Measurements from ENCODE around the gene COPS6.

The COPS6 gene

DNA sequence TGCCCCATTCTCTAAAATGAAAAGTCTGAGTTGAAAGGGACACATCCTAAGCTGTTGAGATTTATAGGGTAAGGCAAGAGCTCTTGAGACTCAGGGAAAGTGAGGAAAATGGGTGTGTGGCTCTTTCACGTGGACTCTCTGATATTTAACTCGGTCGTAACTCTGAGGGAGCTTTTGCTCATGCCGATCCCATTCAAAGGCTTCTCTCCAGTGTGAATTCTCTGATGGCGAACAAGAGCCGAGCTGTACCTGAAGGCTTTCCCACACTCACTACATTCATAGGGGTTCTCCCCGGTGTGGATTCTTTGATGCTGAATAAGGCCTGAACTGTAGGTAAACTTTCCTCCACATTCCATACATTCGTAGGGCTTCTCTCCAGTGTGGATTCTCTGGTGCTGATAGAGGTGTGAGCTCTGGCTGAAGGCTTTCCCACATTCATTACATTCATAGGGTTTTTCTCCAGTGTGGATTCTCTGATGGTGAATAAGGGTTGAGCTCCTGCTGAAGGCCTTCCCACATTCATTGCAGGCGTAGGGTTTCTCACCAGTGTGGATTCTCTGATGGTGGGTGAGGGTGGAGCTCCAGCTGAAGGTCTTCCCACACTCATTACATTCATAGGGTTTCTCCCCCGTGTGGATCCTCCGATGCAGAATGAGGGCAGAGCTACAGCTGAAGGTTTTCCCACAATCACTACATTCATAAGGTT lies 17.6 kb upstream of the COPS6 start:
- H3K27me3 ChIP-seq (ENCODE audit: low read length) = no peaks in the 10 kb centered on the region
- H3K79me2 ChIP-seq (ENCODE audit: insufficient read depth, low read length) = no peaks in the 10 kb centered on the region
- no peak overlapping the region for H3K9ac ChIP-seq (ENCODE audit: low read length)
- H3K27ac ChIP-seq (ENCODE audit: low read depth, low read length) = no peak overlapping the region
- no peak overlapping the region for H2AFZ ChIP-seq (ENCODE audit: low read depth, low read length, severe bottlenecking)
- no peaks in the 10 kb centered on the region for H4K20me1 ChIP-seq (ENCODE audit: low read depth, low read length)
- H3F3A ChIP-seq (ENCODE audit: insufficient read depth) = no peaks in the 10 kb centered on the region
- H3K4me2 ChIP-seq (ENCODE audit: low read depth, low read length, poor library complexity, severe bottlenecking) = no peak overlapping the region
- no peaks in the 10 kb centered on the region for H3K9me2 ChIP-seq (replicated peaks; ENCODE audit: insufficient read depth, low read length)
- H3K4me3 ChIP-seq (ENCODE audit: insufficient read depth, low read length, poor library complexity, severe bottlenecking) = no peak overlapping the region
- peaks cover 23% of the 10 kb centered on the region for H3K9me3 ChIP-seq (ENCODE audit: insufficient read depth, low read length)
- peaks cover 38% of the 10 kb centered on the region for H3K36me3 ChIP-seq (ENCODE audit: low read length)
- TF ChIP-seq, protein P1, sequence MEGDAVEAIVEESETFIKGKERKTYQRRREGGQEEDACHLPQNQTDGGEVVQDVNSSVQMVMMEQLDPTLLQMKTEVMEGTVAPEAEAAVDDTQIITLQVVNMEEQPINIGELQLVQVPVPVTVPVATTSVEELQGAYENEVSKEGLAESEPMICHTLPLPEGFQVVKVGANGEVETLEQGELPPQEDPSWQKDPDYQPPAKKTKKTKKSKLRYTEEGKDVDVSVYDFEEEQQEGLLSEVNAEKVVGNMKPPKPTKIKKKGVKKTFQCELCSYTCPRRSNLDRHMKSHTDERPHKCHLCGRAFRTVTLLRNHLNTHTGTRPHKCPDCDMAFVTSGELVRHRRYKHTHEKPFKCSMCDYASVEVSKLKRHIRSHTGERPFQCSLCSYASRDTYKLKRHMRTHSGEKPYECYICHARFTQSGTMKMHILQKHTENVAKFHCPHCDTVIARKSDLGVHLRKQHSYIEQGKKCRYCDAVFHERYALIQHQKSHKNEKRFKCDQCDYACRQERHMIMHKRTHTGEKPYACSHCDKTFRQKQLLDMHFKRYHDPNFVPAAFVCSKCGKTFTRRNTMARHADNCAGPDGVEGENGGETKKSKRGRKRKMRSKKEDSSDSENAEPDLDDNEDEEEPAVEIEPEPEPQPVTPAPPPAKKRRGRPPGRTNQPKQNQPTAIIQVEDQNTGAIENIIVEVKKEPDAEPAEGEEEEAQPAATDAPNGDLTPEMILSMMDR (IDR thresholded peaks at IDR 0.05; ENCODE audit: insufficient read depth, low read length, poor library complexity, severe bottlenecking) = no peak
- TF ChIP-seq EZH2phosphoT487 (conservative IDR thresholded peaks at IDR 0.05; ENCODE audit: low read length) = no peak

DNA sequence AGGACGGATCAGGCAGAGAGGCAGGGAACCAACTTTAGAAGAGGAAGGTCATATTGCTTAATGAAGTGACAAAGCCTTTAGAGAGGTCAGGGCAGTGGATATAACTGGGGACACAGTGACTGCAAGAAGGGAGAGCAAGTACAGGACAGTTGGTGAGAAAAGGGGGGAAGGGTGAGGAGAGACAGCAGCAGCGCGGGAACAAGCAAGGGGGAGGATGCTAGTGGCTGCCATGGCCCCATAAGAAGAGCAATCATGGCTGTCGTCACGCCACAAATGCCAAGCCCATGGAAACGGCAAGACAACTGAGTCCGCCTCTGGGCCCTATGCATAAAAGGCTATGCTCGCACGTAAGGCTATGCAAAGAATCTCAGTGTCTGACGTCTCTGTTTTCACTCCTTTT lies 16.3 kb upstream of the COPS6 start:
- H3K36me3 ChIP-seq (ENCODE audit: low read length) = peaks cover 38% of the 10 kb centered on the region
- no peaks in the 10 kb centered on the region for H3K27me3 ChIP-seq (ENCODE audit: low read length)
- no peak overlapping the region for H3K4me3 ChIP-seq (ENCODE audit: insufficient read depth, low read length, poor library complexity, severe bottlenecking)
- H3K9ac ChIP-seq (ENCODE audit: low read length) = no peak overlapping the region
- no peaks in the 10 kb centered on the region for H3F3A ChIP-seq (ENCODE audit: insufficient read depth)
- no peaks in the 10 kb centered on the region for H4K20me1 ChIP-seq (ENCODE audit: low read depth, low read length)
- H3K27ac ChIP-seq (ENCODE audit: low read depth, low read length) = no peak overlapping the region
- H3K9me3 ChIP-seq (ENCODE audit: insufficient read depth, low read length) = peaks cover 23% of the 10 kb centered on the region
- H3K79me2 ChIP-seq (ENCODE audit: insufficient read depth, low read length) = no peaks in the 10 kb centered on the region; the same call in 1 of the 2 replicates
- no peak overlapping the region for H3K4me2 ChIP-seq (ENCODE audit: low read depth, low read length, poor library complexity, severe bottlenecking)
- no peaks in the 10 kb centered on the region for H3K9me2 ChIP-seq (replicated peaks; ENCODE audit: insufficient read depth, low read length)
- no peak overlapping the region for H2AFZ ChIP-seq (ENCODE audit: low read depth, low read length, severe bottlenecking)
- TF ChIP-seq, protein P1 (IDR thresholded peaks at IDR 0.05; ENCODE audit: insufficient read depth, low read length, poor library complexity, severe bottlenecking) = no peak
- TF ChIP-seq EZH2phosphoT487 (conservative IDR thresholded peaks at IDR 0.05; ENCODE audit: low read length) = no peak

DNA sequence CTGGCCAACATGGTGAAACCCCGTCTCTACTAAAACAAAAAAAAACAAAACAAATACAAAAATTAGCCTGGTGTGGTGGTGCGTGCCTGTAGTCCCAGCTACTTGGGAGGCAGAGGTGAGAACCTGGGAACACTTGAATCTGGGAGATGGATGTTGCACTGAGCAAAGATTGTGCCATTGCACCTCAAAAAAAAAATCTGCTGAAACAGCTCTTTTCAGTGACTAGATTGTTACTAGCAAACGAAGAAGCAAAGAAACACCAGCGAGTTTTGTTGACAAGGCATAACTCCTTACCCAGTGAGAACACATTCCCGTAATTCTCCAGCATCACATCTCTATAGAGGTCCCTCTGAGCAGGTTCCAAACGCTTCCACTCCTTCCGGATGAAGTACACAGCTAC lies 13.9 kb upstream of the COPS6 start:
- Histone ChIP-seq H3F3A (ENCODE audit: insufficient read depth) (no peaks in the 10 kb centered on the region), H3K27ac (ENCODE audit: low read depth, low read length) (no peak overlapping the region), H3K4me2 (ENCODE audit: low read depth, low read length, poor library complexity, severe bottlenecking) (no peak overlapping the region), H3K79me2 (ENCODE audit: insufficient read depth, low read length) (peaks cover 13% of the 10 kb centered on the region), H3K9me3 (ENCODE audit: insufficient read depth, low read length) (peaks cover 23% of the 10 kb centered on the region), H3K27me3 (ENCODE audit: low read length) (no peaks in the 10 kb centered on the region), H4K20me1 (ENCODE audit: low read depth, low read length) (no peaks in the 10 kb centered on the region), H3K9ac (ENCODE audit: low read length) (no peak overlapping the region), H3K4me3 (ENCODE audit: insufficient read depth, low read length, poor library complexity, severe bottlenecking) (no peak overlapping the region), H3K9me2 (replicated peaks; ENCODE audit: insufficient read depth, low read length) (no peaks in the 10 kb centered on the region), H2AFZ (ENCODE audit: low read depth, low read length, severe bottlenecking) (no peak overlapping the region), H3K36me3 (ENCODE audit: low read length) (peaks cover 38% of the 10 kb centered on the region)
- TF ChIP-seq, protein P1 (IDR thresholded peaks at IDR 0.05; ENCODE audit: insufficient read depth, low read length, poor library complexity, severe bottlenecking) = no peak
- no peak for TF ChIP-seq EZH2phosphoT487 (conservative IDR thresholded peaks at IDR 0.05; ENCODE audit: low read length)

All from SU-DHL-6 (cell line).